ENCODE data around the gene AAK1. TPM values are rescaled to one million over a fixed set of nuclear protein-coding genes. Genes with fewer than 3 reads are reported as not detected.
"Not testable (repeated sequence)": the region's sequence is repeated elsewhere in the genome, so short reads cannot be mapped to it uniquely, and the experiment has no call there.

Gene AAK1
- polyA plus RNA-seq, 3 donors, result 7.9 to 14.6 (median 13.3) TPM

GRCh38 chr2:69663860-69664259 is 20.3 kb upstream of the AAK1 start:
- no peak overlapping the region for H3K27ac ChIP-seq (ENCODE audit: low read depth, low read length)
- 92 to 96% (median 95%) methylated on average over 3 of the region's 3 CpGs for WGBS, 3 donors

GRCh38 chr2:69662547-69662946 is 19.0 kb upstream of the AAK1 start:
- 79 to 96% (median 91%) methylated on average over 1 of the region's 2 CpGs for WGBS, 3 donors
- not testable (repeated sequence) for H3K27ac ChIP-seq (ENCODE audit: low read depth, low read length)

- 68 to 81% (median 79%) methylated on average over 1 of the region's 1 CpG for WGBS, 3 donors
- H3K27ac ChIP-seq (ENCODE audit: low read depth, low read length), result no peak overlapping the region
Measured at GRCh38 chr2:69660637-69661036, 17.1 kb upstream of the AAK1 start.

- WGBS, 3 donors, result 40 to 58% (median 53%) methylated on average over 2 of the region's 2 CpGs
Measured at GRCh38 chr2:69659941-69660483, 16.5 kb upstream of the AAK1 start.

GRCh38 chr2:69659349-69659748 is 15.8 kb upstream of the AAK1 start:
- no peak overlapping the region for H3K27ac ChIP-seq (ENCODE audit: low read depth, low read length)
- WGBS, 3 donors, result 93 to 100% (median 98%) methylated on average over 1 of the region's 1 CpG

More at GRCh38 chr2:69659941-69660483, 16.5 kb upstream of the AAK1 start:
- H3K27ac ChIP-seq (ENCODE audit: low read depth, low read length), result no peak overlapping the region

GRCh38 chr2:69652206-69652605 is 8.7 kb upstream of the AAK1 start:
- H3K27ac ChIP-seq (ENCODE audit: low read depth, low read length), result no peak overlapping the region
- WGBS, 3 donors, result 94 to 96% (median 94%) methylated on average over 7 of the region's 7 CpGs

- 97% methylated on average over 5 of the region's 5 CpGs for WGBS, 3 donors
- H3K27ac ChIP-seq (ENCODE audit: low read depth, low read length), result not testable (repeated sequence)
Measured at GRCh38 chr2:69647196-69647595, 3.7 kb upstream of the AAK1 start.

- H3K27ac ChIP-seq (ENCODE audit: low read depth, low read length), result no peak overlapping the region
- WGBS, 3 donors, result 93 to 100% (median 96%) methylated on average over 1 of the region's 1 CpG
Measured at GRCh38 chr2:69646714-69647113, 3.2 kb upstream of the AAK1 start.

- WGBS, 3 donors, result 49 to 59% (median 55%) methylated on average over 2 of the region's 2 CpGs
- H3K27ac ChIP-seq (ENCODE audit: low read depth, low read length), result no peak overlapping the region
Measured at GRCh38 chr2:69645921-69646320, 2.4 kb upstream of the AAK1 start.

- H3K27ac ChIP-seq (ENCODE audit: low read depth, low read length), result no peak overlapping the region
- WGBS, 3 donors, result 10 to 15% (median 12%) methylated on average over 7 of the region's 7 CpGs
Measured at GRCh38 chr2:69645031-69645431, 1.5 kb upstream of the AAK1 start.

- WGBS, 3 donors, result 1 to 2% (median 1%) methylated on average over 15 of the region's 15 CpGs
- H3K27ac ChIP-seq (ENCODE audit: low read depth, low read length), result peak overlapping the region; percentile 25
Measured at GRCh38 chr2:69644506-69644979, 1.0 kb upstream of the AAK1 start.

- WGBS, 3 donors, result 0 to 1% (median 0%) methylated on average over 53 to 58 of the region's 58 CpGs
- H3K27ac ChIP-seq (ENCODE audit: low read depth, low read length), result peak overlapping the region; percentile 15
Measured at GRCh38 chr2:69642709-69643601, 584 bp downstream of the AAK1 start.

GRCh38 chr2:69641887-69642708 is 1.4 kb downstream of the AAK1 start:
- 18 to 23% (median 20%) methylated on average over 12 of the region's 12 CpGs for WGBS, 3 donors
- no peak overlapping the region for H3K27ac ChIP-seq (ENCODE audit: low read depth, low read length)

GRCh38 chr2:69641471-69641870 is 2.1 kb downstream of the AAK1 start:
- no peak overlapping the region for H3K27ac ChIP-seq (ENCODE audit: low read depth, low read length)
- 43 to 79% (median 46%) methylated on average over 3 of the region's 3 CpGs for WGBS, 3 donors

GRCh38 chr2:69639266-69639665 is 4.3 kb downstream of the AAK1 start:
- 86 to 89% (median 87%) methylated on average over 2 of the region's 2 CpGs for WGBS, 3 donors
- H3K27ac ChIP-seq (ENCODE audit: low read depth, low read length), result no peak overlapping the region

- H3K27ac ChIP-seq (ENCODE audit: low read depth, low read length), result no peak overlapping the region
- 87 to 93% (median 92%) methylated on average over 3 of the region's 3 CpGs for WGBS, 3 donors
Measured at GRCh38 chr2:69638630-69639029, 4.9 kb downstream of the AAK1 start.

GRCh38 chr2:69637923-69638322 is 5.6 kb downstream of the AAK1 start:
- 84 to 89% (median 89%) methylated on average over 3 of the region's 3 CpGs for WGBS, 3 donors
- no peak overlapping the region for H3K27ac ChIP-seq (ENCODE audit: low read depth, low read length)

GRCh38 chr2:69636395-69636794 is 7.1 kb downstream of the AAK1 start:
- H3K27ac ChIP-seq (ENCODE audit: low read depth, low read length), result no peak overlapping the region

GRCh38 chr2:69635432-69635831 is 8.1 kb downstream of the AAK1 start:
- 63 to 93% (median 76%) methylated on average over 3 of the region's 3 CpGs for WGBS, 3 donors
- H3K27ac ChIP-seq (ENCODE audit: low read depth, low read length), result no peak overlapping the region

More at GRCh38 chr2:69636395-69636794, 7.1 kb downstream of the AAK1 start:
- 87 to 96% (median 92%) methylated on average over 2 of the region's 2 CpGs for WGBS, 3 donors
